NCI-H748 (cell line): ENCODE data around the gene CD58.

Experiments
- DNase-seq: peaks from one replicate; lab custom pipeline; 2025; ENCODE audit not compliant: unreplicated experiment; lab: John Stamatoyannopoulos, UW

The CD58 gene

DNA sequence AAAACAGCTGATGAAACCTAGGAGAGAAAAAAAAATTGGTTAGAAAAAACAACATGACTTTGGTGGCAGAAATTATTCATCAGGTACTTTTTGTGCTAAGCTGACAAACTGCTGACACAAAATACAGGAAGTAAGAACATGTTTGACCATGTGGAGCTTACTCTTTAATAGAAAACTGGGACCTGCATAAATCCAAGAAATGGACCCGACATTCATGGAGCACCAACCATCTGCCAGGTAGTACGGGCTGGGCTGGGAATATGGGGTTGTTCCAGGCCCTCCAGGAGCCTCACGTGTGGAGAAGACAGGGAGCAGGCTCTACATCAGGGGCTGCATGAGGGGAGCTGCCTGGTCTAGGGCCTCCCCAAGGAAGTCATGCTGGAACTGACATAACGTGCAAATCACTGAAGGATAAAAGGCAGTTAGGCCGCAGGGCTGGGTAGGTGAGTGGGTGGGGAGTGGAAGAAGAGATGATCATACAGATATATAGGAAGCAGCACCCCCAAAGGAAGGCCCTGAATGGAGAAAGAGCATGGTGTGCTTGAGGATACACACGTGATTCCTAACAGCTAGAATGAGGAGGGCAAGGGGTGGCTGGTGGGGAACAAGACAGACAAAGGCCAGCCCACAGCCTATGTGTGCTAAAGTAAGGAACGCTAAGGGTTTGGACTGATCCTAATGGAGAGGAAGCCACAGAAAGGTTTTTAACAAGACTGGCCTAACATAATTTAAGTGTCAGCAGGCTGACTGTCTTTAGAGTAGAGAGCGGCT lies 26.1 kb downstream of the CD58 start:
- no peak for DNase-seq

- DNase-seq, result no peak
These were observed 30.7 kb downstream of the CD58 start for GRCh38 chr1:116540088-116540487.

GRCh38 chr1:116538544-116538943 lies 32.3 kb downstream of the CD58 start:
- DNase-seq, result no peak

DNA sequence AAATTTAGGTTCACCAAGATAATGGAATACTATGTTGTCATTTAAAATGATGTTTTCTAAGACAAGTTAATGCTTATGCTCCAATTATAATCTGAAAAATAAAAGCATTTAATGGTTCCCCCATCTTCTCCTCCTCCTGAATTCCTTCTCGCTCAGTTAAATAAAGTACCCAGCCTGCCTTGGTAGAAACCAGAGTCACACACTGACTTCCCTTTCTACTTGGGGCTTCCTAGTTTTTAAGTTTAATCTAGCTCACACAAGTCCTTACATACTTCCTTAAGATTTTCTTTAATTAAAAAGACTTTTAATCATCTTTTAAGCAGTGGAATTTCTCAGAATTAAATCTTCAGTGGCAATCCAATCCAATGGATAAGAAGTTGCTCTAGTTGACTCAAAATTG lies 32.9 kb downstream of the CD58 start:
- DNase-seq, result no peak

DNA sequence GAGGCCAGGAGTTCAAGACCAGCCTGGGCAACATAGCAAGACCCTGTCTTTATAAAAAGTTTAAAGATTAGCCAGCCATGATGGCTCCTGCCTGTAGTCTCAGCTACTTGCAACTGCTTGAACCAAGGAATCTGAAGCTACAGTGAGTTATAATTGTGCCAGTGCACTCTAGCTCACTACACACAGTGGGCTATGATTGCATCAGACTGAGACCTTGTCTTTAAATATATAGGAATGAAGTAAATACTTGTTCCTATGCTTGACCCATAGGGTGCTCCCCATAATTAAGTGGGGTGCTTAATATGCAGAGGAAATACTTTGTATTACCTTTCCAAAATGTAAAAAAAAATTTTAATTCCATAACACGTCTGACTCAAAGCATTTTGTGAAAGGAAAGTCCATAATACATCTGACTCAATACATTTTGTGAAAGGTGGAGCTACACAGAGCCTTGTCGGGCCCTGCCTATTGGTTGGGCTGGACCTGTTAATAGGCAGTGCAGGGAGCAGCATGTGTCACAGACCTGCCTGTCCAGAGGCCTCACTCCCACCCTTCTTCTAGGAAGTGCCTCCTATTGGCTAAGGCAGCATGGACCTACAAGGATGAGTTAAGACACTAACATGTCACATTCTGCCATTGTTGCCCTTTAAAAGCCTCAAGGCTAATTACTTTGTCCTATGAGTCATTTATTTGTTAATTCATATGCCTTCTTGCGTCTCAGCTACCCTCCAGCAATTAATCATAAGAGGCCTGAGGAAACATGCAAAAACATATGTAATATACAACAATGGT lies 33.6 kb downstream of the CD58 start:
- DNase-seq, result no peak

DNA sequence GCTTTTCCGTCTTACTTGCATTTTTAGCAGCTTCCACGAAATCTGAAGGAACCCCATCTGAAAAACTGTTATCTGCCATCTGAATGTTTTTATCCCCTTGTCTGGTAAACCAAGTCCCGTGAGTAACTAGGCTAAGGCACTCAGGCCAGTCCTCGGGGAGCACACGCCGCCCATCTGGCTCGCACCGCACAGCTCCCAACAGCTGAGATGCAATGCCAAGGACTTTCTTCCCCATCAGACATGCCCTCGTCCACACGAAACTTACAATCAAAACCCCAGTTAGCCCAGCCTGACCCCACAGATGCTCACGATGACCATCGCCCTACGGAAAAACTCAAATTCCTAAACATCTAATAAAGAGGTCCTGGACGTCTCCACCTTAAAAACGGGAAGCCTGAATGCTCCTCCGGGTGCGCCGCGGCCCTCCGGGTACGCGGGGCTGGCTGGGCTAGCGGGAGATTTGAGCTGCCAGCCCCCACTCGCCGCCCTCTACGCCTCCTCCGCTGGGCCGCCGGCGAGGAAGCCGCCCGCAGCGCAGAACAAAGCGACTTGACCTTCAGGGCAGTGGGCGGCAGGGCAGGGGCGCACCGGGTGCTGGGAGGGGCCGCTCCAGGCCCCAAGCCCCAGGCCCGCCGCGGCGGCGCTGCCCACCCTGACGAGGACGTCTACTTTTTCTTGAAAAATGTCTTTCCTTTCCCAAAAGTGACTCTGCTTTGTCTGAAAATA lies 36.6 kb downstream of the CD58 start:
- no peak for DNase-seq

DNA sequence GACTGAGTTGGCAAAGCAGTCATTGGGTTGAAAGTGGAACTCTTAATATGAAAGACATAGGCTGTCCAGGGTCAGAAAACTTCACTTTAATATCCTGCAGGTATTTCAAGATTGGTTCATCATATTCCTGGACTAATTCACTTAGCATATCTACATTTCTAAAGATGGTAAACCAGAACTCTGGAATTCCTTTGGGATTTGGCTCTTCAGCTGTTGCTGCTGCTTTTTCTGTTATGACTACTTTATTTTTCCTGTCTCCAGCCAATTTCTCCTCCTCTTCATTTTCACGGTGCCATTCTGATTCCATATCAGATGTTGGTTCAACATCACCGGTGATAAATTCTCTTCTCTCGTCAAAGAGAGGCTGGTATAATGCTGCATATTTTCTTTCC lies 37.4 kb downstream of the CD58 start:
- DNase-seq, result no peak

- no peak for DNase-seq
These were observed 38.0 kb downstream of the CD58 start for GRCh38 chr1:116532671-116533428.

DNA sequence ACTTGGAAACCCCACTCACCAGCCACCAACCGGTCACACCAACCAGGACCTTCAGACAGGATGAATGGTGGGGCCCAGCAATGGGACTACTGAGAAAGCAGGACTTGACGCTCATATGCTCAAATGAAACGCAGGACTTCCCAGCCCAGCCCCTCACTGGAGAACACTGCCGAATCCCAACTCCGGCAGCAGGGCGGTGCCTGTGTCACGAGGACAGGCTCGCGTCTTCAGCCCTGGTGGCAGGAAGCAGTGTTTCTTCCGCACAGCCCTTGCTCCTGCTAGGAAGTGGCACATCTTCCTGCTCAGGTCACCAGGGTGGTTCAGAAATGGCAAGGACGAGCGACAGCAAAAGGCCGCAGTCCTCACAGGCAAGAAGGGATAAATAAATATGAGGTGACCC lies 38.9 kb downstream of the CD58 start:
- no peak for DNase-seq

- no peak for DNase-seq
These were observed 41.1 kb downstream of the CD58 start for GRCh38 chr1:116529681-116530080.

- no peak for DNase-seq
These were observed 41.6 kb downstream of the CD58 start for GRCh38 chr1:116529199-116529631.

- DNase-seq, result no peak
These were observed 42.3 kb downstream of the CD58 start for GRCh38 chr1:116528329-116529083.

DNA sequence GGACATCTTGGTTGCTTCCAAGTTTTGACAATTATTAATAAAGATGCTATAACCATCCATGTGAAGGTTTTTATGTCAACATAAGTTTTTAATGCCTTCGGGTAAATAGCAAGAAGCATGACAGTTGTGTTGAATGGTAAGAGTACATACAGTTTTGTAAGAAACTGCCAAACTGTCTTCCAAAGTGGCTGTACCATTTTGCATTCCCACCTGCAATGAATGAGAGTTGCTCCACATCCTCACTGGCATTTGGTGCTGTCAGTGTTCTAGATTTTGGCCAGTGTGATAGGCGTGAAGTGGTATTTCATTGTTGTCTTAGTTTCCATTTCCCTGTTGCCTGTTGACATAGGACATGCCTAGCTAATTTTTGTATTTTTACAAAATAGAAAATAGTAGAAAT lies 45.4 kb downstream of the CD58 start:
- no peak for DNase-seq

DNA sequence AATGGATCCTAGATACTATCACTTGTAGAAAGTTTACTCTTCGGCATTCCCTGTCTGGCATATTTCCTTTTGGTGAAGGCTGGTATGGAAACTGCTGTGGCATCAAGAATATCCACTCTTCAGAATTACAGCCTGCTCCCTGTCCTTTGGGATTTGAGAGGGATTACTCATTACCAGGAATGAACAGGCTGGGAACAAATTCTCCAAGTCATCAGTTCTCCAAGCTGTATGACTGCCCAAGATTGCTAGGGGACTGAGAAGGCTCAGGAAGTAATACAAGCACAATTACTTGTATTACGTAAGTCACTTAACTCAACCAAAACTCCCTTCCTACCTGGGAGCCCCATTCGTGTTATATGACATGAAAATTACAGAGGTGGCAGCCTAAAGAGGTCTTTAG lies 49.6 kb downstream of the CD58 start:
- no peak for DNase-seq

GRCh38 chr1:116518400-116518799 lies 52.4 kb downstream of the CD58 start:
- DNase-seq, result no peak

DNA sequence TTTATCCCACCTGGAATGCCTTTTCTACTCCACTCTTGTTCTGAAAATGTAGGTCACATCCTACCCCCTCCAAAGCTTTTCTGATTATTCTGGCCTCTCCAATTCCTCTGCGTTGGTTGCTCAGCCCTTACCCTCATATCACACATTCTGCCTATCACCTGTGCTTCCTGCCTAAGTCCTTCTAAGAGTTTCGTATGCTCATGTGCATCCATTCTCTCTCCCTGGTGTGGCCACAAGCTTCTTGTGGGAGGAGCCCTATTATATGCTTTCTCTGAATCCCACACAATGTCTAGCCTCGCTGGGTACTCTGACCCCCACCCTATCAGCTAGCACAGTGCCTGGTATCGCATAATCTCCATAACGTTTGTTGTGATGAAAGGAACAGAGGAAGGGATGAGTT lies 54.2 kb downstream of the CD58 start:
- DNase-seq, result no peak

DNA sequence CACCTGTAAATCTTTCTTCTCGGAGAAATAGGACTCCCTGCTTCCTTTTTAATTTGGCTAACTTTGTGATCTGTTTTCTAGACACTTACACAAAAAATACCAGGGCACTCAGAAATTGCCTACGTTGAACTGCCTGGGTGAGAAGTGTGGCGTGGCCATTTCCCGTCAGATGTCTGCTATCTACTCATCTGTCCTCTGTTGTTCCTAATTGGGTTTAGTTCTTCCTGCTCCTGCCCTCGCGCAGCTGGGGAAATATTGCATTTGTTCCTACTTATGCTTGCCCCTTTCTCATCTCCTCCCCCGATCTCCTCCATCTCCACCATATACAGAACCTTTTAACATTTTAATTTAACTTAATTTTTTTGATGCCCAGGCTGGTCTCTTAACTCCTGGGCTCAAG lies 55.1 kb downstream of the CD58 start:
- no peak for DNase-seq

DNA sequence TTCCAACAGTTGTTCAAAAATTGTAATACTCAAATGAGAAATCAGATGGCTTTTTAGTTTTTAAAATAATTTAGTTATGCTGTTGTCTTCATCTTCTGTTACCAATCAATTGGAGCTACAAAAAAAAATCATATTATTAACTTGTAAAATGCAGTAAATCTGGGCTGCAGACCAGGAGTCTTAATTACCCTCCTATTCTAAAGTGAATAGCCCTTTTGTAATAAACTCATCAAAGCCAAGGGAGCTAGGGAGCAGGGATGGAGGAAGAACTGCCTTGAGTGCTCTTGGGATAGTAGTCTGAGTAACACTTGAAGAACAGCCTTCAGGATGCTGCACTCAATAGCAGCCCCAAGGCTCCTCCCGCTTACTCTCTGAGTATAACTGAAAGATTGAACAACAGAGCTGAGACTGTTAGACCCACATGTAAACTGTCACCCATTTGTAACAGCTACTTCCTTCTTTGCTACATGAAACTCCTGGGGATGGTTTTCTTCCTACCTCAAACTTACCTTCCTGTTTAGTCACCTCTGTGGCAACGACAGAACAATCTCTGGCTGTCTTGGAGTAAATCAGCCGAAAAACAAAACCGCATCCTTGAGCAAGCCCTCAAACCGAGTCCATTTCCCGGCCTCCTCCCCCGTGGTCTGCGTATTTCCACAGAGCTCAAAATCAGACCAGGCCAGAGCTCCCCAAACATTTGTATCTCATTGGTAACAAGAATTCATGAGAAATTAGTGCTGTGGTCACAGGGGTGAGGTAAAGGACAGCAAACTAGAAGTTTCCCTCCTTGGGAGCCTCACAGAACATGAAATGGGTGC lies 55.9 kb downstream of the CD58 start:
- no peak for DNase-seq

DNA sequence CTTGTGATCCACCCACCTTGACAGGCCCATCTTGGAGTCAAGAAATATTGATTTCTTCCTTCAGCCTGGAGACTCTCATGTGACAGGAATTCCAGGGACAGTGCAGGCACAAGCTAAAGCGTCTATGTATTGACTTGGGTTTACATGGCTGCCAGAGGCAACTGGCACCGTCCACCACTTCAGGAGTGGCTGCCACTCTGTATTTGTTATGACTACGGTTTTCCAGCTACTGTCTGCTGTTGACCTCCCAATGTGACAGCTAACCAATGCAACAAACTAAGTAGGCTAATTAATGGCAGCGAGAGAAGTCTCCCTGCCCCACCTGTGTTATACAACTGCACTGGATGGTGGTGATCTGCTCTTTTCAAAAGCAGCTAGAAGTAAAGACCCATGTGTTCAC lies 56.9 kb downstream of the CD58 start:
- DNase-seq, result peak; percentile 44
